Uterus (tissue), 2 donors: ENCODE measurements around the gene CRABP1.

Experiments
- CTCF ChIP-seq, 4 experiments: fragments of 200-600 bp in 2 of 4; fragments of 450-650 bp in 2 of 4; sonication (generic) in 2 of 4; IDR thresholded peaks; one replicate each; pipeline ENCODE4 v1.5.1; 2016 to 2019; ENCODE audit warnings: antibody characterized with exemption in 4 of 4, mild to moderate bottlenecking in 2 of 4, moderate library complexity in 1 of 4
- POLR2A ChIP-seq, 2 donors: fragments of 450-650 bp; IDR thresholded peaks; one replicate each; pipeline ENCODE4 v1.6.1; 2016; ENCODE audit warnings: antibody characterized with exemption in 2 of 2, mild to moderate bottlenecking in 1 of 2, moderate library complexity in 1 of 2

GRCh38 chr15:78350058-78350457, 9.9 kb downstream of the CRABP1 start:
- TF ChIP-seq CTCF (IDR thresholded peaks at IDR 0.05) (no peak), POLR2A (IDR thresholded peaks at IDR 0.05) (no peak)
